Esophagus mucosa (tissue), 1 donor: Measurements from ENCODE around the gene AMY2B. TPM values are rescaled to one million over a fixed set of nuclear protein-coding genes. Genes with fewer than 3 reads are reported as not detected.
"Not testable (repeated sequence)": the region's sequence is repeated elsewhere in the genome, so short reads cannot be mapped to it uniquely, and the experiment has no call there.

Source experiments
- ATAC-seq: fragments of 200-7000 bp; cut with Tn5 transposase; one replicate; pipeline ENCODE4 v1.9.1; 2020
- total RNA-seq: library from RNA; stranded (reverse); gene quantifications from one replicate; pipeline ENCODE4 v1.2.4, GENCODE V29; 2023
- donor health status: DM: yes; HTN: yes; CAD: no.

AMY2B gene
- 2.9 TPM for total RNA-seq

DNA sequence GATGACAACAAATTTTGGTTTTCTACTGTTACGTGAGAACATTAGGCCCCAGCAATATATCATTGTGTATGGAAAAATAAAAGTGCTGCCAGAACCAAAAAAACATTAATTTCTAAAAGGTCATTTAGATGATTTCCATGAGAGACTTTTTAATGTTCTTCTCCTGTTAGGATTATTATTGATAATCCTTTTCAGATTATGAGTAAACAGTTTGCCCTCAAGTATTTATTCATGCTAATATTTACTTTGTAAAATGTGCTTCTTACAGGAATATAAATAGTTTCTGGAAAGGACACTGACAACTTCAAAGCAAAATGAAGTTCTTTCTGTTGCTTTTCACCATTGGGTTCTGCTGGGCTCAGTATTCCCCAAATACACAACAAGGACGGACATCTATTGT is at the start of gene AMY2B:
TSS of gene AMY2B (plus strand) at position 301 of the 400 bp plus-strand sequence. CDS start at position 315, 14 bp downstream.
- not testable (repeated sequence) for ATAC-seq

DNA sequence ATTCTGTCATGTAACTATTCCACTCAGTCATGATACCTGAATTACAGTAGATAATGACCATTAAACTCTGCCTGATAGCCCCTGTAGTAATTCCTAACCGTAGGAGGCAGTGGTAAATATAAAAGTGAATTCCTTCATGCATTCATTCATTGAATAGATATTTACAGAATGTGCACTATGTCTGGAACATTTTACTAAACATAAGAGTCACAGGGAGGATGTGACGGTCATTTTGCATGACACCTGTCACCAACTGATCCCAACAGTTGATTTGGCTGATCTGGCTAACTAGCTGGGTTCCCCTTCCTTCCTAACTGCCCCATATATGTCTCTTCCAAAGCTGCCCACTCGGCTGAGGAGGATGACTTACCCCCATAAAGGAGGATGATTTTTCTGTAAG is 48.0 kb upstream of the AMY2B start:
- ATAC-seq, result no peak

DNA sequence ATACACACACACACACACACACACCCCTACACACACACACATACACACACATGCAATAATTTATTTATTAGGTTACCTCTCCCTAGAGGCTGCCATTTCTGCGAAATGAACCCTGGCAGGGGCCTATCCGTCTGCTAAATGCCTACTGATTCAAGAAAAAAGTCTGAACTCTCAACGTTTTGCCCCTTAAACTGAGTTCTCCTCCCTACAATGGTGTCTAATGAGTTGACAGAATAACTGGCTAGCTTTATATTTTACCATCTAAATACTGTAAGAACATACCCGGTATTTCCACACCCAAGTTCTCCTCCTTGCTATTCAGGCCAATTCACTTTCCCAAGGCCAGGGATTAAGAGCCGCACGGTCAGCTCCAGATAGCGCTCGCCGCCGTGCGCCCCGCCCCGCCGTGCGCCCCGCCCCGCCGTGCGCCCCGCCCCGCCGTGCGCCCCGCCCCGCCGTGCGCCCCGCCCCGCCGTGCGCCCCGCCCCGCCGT is 46.2 kb upstream of the AMY2B start:
- peak; percentile 77 for ATAC-seq

DNA sequence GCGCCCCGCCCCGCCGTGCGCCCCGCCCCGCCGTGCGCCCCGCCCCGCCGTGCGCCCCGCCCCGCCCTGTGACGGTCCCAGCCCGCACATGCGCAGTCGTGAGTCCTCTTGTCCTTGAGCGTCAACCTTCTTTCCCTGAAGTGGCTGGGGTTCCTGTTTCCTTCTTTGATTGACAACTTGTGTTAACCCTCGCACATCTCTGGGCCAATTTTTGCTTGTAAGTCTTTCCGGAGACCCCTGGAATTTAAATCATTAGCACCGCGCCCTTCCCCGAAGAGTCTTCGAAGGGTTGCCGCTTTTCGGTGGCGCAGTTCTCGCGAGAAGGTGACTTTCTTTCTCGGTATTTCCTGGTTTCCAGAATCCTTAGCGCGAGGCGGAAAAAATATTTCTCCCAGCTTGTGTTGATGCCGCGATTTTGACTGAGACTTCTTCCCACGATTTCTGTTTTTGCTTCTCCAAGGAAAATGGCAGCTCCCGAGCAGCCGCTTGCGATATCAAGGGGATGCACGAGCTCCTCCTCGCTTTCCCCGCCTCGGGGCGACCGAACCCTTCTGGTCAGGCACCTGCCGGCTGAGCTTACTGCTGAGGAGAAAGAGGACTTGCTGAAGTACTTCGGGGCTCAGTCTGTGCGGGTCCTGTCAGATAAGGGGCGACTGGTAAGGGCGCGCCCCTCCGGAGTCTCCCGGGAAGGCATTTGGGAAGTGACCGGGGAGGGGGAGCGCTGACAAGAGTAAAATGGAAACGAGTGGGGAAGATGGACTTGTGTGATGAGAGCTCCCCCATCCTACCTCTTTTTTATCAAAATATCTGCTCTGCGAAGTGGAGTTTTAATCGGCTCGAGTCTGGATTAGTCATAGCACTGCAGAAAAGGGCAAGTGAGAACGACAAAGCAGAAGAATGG is 45.5 kb upstream of the AMY2B start, which contains the start of gene RNPC3:
TSS of gene RNPC3 (plus strand) at position 93 of the 901 bp plus-strand sequence. CDS start at position 465, 372 bp downstream.
- ATAC-seq, result peak; percentile 88

DNA sequence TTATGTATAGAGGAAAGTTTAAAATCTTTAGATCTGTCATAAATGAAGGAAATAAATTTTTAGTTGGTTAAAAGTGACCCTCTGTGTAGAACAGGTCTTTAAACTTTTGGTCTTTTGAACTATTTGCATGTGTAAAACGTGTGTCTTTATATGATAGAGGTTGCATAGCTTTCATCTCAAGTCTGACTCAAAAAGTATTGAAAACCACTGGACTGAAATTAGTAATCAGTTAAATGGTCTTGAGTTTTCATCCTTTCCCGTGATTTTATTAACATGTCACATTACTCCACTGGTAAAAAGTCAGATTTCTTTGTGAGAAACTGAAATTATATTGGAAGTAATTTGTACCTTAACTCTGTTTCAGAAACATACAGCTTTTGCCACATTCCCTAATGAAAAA is 44.1 kb upstream of the AMY2B start:
- no peak for ATAC-seq

DNA sequence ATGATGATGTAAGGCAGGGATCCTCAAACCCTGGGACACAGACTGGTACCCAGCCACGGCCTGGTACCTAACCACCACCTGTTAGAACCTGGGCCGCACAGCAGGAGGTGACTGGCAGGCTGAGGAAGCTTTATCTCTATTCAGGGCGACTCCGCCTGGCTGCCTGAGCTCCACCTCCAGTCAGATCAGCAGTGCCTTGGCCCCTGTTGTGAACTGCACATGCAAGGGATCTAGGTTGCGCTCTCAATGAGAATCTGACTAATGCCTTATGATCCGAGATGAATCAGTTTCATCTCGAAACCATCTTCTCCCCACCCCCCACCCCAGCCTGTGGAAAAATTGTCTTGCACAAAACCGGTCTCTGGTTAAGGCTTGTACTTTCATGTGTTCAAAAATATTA is 41.6 kb upstream of the AMY2B start:
- peak; percentile 68 for ATAC-seq

DNA sequence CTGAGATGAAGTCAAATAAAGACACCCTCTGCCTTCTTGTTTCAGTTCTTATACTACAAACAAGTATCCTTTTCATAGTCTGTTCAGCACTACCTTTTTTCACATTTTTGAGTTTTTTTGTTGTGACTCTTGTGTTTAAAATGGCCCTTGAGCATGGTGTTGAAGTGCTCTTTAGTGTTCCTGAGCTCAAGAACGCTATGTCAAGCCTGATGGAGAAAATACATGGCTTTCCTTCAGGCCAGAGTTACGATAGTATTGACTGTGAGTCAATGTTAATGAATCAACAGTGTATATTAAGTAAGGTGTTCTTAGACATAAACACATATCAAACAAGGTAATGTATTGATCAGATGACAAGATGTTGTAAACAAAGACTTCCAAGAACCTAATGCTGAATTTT is 33.2 kb upstream of the AMY2B start:
- ATAC-seq, result no peak

DNA sequence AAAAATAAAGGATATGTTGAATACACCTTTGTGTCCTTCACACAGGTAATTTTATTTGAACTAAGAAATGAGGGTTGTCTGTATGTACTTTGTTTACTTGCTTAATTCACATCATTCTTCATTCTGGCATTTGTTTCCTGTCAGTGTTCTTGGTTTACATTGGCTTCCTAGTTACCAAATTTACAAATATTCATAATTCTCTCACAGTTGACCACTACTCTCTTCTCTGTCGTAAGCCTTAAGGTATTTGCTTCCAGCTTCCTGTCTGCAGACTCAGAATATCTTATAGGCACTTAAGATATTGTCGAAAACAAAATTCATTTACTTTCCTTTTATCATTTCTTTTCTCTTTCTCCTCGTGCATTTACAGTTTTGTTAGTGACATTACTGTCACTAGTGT is 30.0 kb upstream of the AMY2B start:
- ATAC-seq, result no peak

DNA sequence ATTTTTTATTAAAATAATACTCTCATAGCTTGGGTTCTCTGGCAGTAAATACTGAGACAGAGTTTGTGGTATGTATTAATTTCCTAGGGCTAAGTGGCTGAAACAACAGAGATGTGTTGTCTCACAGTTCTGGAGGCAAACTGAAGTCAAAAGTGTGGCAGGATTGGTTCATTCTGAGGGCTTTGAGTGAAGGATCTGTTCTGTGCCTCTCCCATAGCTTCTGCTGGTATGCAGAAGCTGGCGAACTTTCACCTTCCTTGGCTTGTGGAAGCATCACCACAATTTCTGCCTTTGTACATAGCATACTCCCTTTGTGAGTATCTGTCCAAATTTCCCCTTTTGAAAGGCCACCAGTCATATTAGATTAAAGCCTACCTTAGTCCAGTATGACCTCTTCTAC is 24.9 kb upstream of the AMY2B start:
- no peak for ATAC-seq

DNA sequence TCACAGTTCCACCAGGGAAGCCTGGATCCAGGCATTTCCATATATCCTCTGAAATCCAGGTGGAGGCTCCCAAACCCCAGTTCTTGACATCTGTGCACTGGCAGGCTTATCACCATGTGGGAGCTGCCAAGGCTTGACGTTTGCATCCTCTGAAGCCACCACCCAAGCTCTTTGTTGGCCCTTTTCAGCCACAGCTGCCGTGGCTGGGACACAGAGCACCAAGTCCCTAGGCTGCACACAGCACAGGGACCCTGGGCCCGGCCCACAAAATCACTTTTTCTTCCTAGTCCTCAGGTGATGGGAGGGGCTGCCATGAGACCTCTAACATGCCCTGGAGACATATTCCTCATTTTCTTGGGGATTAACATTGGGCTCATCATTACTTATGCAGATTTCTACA is 23.5 kb upstream of the AMY2B start:
- ATAC-seq, result no peak

DNA sequence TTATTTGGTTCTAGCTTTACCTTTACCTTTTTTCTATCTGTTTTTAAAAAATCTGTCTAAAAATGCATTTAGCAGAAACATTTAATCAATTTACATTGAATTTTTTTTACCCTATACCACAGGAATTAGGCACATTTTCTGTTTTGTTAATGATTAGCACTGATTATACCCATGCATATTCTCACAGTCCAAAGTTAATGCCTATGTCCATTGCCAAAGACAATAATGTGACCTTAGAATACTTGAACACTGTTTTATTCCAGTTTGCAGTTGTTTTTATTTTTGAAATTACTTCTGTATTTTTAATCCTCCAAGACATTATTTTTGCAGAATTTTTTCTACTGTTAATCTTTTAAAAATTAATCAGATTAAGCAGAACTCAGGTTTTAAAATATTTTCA is 11.0 kb upstream of the AMY2B start:
- no peak for ATAC-seq

DNA sequence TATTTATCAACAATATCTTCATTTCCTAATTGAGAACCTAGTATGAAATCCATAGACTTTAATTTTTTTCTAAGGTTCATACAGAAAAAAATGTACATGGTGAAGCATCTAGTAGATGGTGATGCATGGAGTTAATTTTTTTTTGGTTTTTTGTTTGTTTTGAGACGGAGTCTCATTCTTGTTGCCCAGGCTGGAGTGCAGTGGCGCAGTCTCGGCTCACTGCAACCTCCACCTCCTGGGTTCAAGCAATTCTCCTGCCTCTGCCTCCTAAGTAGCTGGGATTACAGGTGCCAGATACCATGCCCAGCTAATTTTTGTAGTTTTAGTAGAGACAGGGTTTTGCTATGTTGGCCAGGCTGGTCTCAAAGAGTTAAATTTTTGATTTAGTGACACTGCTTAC is 10.3 kb upstream of the AMY2B start:
- not testable (repeated sequence) for ATAC-seq

DNA sequence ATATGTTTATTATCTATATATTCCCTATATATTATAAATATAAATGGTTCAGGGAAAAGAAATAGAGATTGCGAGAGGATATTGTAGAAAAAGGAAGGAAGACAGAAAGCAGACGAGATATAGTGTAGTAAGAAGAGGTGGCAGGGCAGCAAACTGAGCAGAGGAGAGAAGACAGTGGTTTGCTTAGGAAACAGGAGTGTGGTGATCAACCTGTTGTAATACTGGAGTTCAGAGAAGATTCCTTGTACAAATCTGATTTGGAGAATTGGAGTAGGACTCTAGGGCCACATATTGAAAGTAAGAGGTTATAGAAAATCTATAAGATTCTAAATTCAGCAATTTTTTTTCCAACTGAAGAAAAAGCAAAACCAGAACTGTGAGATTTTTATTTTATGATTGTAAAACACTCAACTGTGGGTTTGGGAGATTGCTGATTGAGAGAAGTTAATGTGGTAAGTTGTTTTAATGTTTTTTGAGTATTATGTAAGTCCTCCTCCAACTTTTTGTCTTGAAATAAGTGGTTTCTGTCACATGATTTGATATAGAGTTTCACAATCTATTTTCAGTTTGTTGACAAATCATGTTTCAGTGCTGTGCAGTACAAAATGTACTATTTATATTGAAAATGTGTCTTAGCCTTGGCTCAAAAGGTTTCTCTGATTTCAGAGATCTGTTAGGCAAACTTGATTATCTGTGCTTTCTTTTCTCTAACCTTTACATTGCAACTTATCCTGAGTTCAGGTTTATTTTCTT is 9.6 kb upstream of the AMY2B start:
- ATAC-seq, result no peak

DNA sequence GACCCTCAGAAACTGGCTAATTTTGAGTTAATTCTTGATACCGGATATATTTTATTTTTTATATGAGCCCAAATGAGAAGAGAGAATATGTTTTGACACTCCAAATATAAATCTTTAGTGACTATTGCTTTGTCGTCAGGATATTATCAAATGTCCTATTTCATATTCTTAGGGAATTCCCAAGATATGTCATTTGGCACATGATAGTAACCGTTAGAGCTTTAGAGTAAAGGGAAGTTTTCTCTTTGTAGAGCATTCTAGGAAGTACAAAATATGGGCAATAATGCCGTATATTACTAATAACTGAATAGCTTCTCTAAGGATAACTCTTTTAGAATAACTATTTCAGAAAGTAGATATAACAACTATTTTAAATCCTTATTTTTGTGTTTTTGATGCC is 8.3 kb upstream of the AMY2B start:
- ATAC-seq, result no peak

DNA sequence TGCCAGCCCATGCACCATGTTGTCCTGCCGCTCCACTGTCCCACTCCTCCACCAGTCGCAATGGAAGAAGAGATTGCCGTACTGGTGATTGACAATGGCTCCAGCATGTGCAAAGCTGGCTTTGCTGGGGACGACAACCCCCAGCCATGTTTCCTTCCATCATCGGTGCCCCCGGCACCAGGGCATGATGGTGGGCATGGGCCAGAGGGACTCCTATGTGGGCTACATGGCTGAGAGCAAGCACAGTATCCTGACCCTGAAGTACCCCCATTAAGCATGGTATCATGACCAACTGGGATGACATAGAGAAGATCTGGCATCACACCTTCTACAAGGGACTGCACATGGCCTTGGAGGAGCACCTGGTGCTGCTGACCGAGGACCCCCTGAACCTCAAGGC is 1.9 kb upstream of the AMY2B start:
- ATAC-seq, result no peak

DNA sequence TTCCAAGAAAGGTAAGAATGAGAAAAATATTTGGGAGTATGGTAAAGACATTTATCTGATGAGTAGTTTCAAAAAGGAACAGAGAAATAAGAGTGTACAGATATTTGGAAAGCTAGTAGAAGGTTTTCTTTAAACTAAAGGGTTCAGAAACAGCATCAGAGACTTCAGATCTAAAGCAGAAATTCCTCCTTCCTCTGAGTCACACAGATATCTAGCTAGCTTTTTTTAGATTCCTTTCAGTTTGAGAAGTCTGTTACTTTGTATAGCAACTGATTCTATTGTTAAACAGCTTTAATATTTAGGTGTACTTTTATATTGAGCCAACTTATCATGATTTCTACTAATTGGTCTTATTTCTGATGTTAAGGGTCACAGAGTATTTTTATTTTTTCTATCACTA is 4.7 kb downstream of the AMY2B start:
- ATAC-seq, result no peak

DNA sequence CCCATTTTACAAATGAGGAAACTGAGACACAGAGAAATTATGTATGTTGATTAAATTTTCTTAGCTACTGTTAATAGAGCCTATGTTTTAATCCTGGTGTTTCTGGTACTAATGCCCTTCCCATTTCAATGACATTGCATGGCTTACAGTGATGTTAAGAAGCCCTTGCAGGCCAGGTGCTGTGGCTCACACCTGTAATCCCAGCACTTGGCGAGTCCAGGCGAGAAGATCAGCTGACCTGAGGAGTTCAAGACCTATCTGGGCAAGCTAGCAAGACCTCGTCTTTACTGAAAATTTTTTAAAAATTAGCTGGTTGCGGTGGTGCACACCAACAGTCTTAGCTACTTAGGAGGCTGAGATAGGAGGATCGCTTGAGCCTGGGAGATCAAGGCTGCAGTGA is 5.4 kb downstream of the AMY2B start:
- ATAC-seq, result not testable (repeated sequence)

DNA sequence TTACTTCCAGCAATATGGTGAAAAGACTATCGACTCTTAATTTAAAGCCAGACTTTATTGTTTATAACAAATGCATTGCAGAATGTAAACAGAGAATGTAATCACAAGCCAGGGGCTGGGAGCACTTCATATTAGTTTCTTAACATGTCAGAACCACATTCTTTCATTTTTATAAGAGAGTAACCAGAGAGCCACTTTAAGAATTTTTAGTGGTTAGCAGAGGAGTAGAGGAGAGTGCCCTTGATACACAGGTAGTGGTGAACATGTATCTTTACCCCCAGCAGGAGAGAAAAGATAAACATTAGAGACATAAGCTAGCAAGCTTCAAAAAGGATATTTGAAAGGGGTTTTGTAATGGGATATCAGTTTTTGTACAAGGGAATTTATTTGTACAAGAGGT is 11.1 kb downstream of the AMY2B start:
- ATAC-seq, result no peak

DNA sequence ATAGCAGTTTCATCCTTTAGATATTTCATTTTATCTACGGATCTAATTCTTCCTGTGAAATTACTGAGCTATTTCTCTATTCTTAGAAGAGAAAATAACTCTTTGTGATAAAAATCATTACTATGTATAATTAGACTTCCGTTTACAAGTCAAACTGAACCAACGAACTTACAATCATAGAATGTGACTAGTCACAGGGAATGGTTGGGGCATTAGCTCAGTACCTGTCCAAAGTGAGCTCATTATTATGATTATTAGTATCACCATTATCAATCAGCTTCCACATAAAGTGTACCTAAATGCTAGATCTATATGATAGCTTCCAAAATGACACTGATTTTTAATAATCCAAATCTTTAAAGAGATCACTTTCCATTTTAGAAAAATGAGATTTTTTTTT is 12.5 kb downstream of the AMY2B start:
- no peak for ATAC-seq

DNA sequence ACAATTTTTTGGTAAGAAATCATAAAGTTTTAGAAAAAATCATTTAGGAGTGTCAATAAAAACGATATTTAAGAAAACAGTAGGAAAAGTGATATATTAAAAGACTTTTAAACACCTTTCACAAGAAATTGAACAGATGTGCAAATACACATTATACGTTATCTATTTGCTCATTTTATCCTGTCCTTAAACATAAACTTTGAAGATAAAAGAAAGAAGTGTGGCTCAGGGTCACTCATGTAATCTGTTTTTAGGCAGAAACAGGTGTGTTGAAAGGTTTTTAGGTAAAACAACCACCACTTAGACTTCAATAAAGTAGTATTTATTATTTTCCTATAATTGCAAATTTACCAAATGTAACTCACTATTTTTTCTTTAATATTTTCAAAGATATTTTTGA is 13.1 kb downstream of the AMY2B start:
- no peak for ATAC-seq

DNA sequence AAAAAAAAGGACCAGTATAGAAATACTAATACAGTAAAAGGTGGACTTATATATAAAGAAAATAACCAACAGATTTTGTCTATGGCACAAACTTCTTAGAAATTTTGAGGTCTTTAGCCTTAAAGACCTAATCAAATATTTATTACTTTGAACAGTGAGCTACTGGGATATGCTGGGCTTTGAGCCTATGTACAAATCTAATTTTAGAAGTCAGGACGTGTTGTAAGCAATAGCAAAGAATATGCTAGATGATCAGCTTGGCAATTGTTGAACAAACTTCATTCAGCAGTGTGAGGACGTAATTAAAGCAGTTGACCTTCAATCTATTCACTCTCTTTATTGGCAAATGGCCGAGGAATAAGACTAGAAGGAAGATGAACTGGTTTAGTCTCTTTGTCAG is 31.4 kb downstream of the AMY2B start:
- not testable (repeated sequence) for ATAC-seq

DNA sequence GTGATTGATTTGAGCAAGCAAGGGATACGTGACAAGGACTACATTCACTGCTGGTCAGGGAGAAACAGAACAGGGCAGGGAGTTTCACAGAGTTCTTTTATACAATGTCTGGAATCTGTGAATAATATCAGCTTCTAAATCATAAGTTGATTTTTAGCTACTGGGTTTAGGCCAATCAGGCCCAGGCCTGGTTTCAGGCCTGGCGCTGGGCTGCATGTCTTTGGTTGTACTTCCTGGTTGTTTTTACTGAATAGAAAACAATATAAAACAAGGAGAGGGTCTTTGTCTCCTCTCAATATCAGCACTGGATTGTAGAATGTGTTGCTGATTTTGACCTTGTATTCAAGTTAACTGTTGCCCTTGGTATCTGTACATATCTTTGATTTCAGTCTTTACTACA is 45.0 kb downstream of the AMY2B start:
- no peak for ATAC-seq

DNA sequence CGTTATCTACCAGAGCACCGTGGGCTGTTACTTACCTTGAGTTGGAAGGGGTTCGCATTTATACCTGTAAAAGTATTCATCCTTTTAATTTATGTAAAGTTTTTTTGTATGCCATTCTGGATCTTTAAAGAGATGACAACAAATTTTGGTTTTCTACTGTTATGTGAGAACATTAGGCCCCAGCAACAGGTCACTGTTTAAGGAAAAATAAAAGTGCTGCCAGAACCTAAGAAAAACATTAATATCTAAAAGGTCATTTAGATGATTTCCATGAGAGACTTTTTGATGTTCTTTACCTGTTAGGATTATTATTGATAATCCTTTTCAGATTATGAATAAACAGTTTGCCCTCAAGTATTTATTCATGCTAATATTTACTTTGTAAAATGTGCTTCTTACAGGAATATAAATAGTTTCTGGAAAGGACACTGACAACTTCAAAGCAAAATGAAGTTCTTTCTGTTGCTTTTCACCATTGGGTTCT is 45.6 kb downstream of the AMY2B start, which contains the start of gene AMY2A:
TSS of gene AMY2A (plus strand) at position 434 of the 484 bp plus-strand sequence. CDS start at position 448, 14 bp downstream.
- not testable (repeated sequence) for ATAC-seq
